ENCODE measurements around the gene APH1A. TPM values are rescaled to one million over a fixed set of nuclear protein-coding genes. Genes with fewer than 3 reads are reported as not detected.
"Not testable (repeated sequence)": the region's sequence is repeated elsewhere in the genome, so short reads cannot be mapped to it uniquely, and the experiment has no call there.

APH1A gene
- 148 and 170 TPM in 2 replicates for total RNA-seq

GRCh38 chr1:150268705-150269403 is at the start of gene APH1A:
APH1A (minus strand) TSS chr1:150269016; CDS start chr1:150268810, 206 bp downstream.
- Histone ChIP-seq H3K27me3 (ENCODE audit: control insufficient read depth, insufficient read depth, low read length) (no peaks in the 10 kb centered on the region), H3K4me3 (ENCODE audit: low read depth, low read length) (peak within 1 kb of the TSS; percentile 90), H3K36me3 (ENCODE audit: control insufficient read depth, insufficient read depth, low read length) (peaks cover 8% of the 10 kb centered on the region)
- FAIRE-seq (no peak), DNase-seq (ENCODE audit: low read depth) (peak; percentile 88)
- TF ChIP-seq, protein P1, sequence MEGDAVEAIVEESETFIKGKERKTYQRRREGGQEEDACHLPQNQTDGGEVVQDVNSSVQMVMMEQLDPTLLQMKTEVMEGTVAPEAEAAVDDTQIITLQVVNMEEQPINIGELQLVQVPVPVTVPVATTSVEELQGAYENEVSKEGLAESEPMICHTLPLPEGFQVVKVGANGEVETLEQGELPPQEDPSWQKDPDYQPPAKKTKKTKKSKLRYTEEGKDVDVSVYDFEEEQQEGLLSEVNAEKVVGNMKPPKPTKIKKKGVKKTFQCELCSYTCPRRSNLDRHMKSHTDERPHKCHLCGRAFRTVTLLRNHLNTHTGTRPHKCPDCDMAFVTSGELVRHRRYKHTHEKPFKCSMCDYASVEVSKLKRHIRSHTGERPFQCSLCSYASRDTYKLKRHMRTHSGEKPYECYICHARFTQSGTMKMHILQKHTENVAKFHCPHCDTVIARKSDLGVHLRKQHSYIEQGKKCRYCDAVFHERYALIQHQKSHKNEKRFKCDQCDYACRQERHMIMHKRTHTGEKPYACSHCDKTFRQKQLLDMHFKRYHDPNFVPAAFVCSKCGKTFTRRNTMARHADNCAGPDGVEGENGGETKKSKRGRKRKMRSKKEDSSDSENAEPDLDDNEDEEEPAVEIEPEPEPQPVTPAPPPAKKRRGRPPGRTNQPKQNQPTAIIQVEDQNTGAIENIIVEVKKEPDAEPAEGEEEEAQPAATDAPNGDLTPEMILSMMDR (IDR thresholded peaks at IDR 0.05; ENCODE audit: insufficient read depth, low read length, severe bottlenecking): no peak

- FAIRE-seq; DNase-seq (ENCODE audit: low read depth); H3K27me3 ChIP-seq (ENCODE audit: control insufficient read depth, insufficient read depth, low read length): not testable (repeated sequence)
Observed at GRCh38 chr1:150314691-150315090, 45.9 kb upstream of the APH1A start.

DNA sequence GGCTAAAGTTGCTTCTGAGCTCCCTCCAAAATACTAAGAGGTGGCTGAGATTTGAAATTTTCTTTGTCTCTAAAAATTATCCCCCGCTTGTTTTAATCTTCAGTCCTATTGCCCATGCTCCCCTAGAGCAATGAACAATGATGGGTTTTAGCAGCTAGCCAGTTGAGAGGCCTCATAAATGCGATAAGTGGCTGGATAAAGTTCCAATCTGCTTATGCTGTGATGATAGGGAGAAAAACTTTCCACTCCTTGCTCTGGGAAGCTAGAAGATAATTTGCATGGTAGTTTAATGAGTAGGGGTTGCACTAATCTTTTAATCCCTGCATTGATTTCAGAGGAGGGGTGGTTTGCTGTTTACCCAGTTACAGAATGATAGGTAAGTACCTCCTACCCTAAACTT is 42.9 kb upstream of the APH1A start:
- H3K27me3 ChIP-seq (ENCODE audit: control insufficient read depth, insufficient read depth, low read length): no peaks in the 10 kb centered on the region
- DNase-seq (ENCODE audit: low read depth): no peak
- TF ChIP-seq, protein P1 (IDR thresholded peaks at IDR 0.05; ENCODE audit: insufficient read depth, low read length, severe bottlenecking): no peak
- peaks cover 6% of the 10 kb centered on the region for H3K36me3 ChIP-seq (ENCODE audit: control insufficient read depth, insufficient read depth, low read length)
- no peak for FAIRE-seq
- H3K4me3 ChIP-seq (ENCODE audit: low read depth, low read length): no peak overlapping the region

More at GRCh38 chr1:150314691-150315090, 45.9 kb upstream of the APH1A start:
- not testable (repeated sequence) for H3K4me3 ChIP-seq (ENCODE audit: low read depth, low read length); H3K36me3 ChIP-seq (ENCODE audit: control insufficient read depth, insufficient read depth, low read length)

GRCh38 chr1:150309758-150310508 is 41.1 kb upstream of the APH1A start:
- TF ChIP-seq, protein P1 (IDR thresholded peaks at IDR 0.05; ENCODE audit: insufficient read depth, low read length, severe bottlenecking): no peak
- FAIRE-seq (no peak), DNase-seq (ENCODE audit: low read depth) (no peak)
- Histone ChIP-seq H3K36me3 (ENCODE audit: control insufficient read depth, insufficient read depth, low read length) (peaks cover 6% of the 10 kb centered on the region), H3K27me3 (ENCODE audit: control insufficient read depth, insufficient read depth, low read length) (no peaks in the 10 kb centered on the region), H3K4me3 (ENCODE audit: low read depth, low read length) (no peak overlapping the region)

DNA sequence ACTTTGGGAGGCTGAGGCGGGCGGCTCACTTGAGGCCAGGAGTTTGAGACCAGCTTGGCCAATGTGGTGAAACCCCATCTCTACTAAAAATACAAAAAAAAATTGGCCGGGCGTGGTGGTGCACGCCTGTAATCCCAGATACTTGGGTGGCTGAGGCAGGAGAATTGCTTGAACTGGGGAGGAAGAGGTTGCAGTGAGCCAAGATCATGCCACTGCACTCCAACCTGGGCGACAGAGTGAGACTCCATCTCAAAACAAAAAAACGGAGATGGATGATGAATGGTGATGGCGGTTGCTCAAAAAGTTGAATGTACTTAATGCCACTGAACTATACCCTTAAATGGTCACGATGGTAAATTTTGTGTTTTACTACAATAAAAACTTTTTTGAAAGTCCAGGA is 39.8 kb upstream of the APH1A start:
- H3K36me3 ChIP-seq (ENCODE audit: control insufficient read depth, insufficient read depth, low read length); FAIRE-seq; H3K4me3 ChIP-seq (ENCODE audit: low read depth, low read length): not testable (repeated sequence)

DNA sequence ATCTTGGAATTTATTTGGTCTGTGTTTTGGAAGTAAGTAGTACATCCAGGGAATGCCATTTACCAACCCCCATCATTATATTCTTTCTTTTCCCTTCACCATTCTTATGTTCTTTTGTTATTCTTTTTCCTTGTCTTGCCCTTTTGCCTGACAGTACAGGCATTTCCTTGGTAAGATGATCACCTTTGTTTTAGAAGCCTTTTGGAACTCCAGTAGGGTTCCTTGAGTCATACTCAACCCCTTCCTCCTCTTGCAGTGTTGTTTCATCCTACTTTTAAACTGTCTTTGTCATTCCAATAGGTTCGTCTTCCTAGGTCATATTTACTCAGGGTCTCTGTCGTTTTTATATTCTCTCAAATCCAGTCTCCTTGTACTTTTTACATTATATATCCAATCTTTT is 34.1 kb upstream of the APH1A start:
- TF ChIP-seq, protein P1 (IDR thresholded peaks at IDR 0.05; ENCODE audit: insufficient read depth, low read length, severe bottlenecking): no peak
- DNase-seq (ENCODE audit: low read depth) (no peak), FAIRE-seq (no peak)
- Histone ChIP-seq H3K27me3 (ENCODE audit: control insufficient read depth, insufficient read depth, low read length) (no peaks in the 10 kb centered on the region), H3K4me3 (ENCODE audit: low read depth, low read length) (no peak overlapping the region), H3K36me3 (ENCODE audit: control insufficient read depth, insufficient read depth, low read length) (peaks cover 12% of the 10 kb centered on the region)

More for the DNA sequence above, 39.8 kb upstream of the APH1A start:
- H3K27me3 ChIP-seq (ENCODE audit: control insufficient read depth, insufficient read depth, low read length); DNase-seq (ENCODE audit: low read depth): not testable (repeated sequence)
